SK-N-SH (cell line): ENCODE measurements around the gene HEATR3.

Experiments
- EP300 ChIP-seq, 2 experiments: IDR thresholded peaks; 2 replicates each; pipeline versions ENCODE4 v1.4.0 to v1.6.1; 2012; ENCODE audit warnings: borderline replicate concordance in 1 of 2, low read depth in 1 of 2, low read length in 1 of 2
- TF ChIP-seq, protein P1 (sequence below): IDR thresholded peaks from 2 replicates; pipeline ENCODE4 v1.4.0; 2012; ENCODE audit warnings: low read depth
- TF ChIP-seq, protein P2 (sequence below): fragments of 200-600 bp; sonication (generic); IDR thresholded peaks from 2 replicates; pipeline ENCODE4 v1.6.1; 2017; ENCODE audit warnings: antibody characterized with exemption, mild to moderate bottlenecking, moderate library complexity

DNA sequence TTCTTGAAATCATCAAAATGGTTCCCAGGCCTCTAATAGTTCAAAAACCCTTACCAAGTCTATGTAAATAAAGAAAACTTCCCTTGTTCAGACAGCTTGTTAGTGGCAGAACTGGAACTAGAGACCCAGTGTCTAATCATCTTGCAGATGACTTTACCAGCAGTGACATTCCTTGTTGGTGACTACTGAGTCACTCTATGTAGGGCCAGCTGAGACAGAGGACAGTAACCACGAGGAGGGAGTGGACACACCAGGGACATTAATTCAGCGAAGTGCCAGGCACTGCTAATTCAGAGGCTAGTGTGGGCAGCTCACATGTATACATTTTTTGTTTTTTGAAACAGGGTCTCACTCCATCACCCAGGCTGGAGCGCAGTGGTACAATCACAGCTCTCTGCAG, 6.1 kb upstream of the HEATR3 start:
- TF ChIP-seq, protein P1, sequence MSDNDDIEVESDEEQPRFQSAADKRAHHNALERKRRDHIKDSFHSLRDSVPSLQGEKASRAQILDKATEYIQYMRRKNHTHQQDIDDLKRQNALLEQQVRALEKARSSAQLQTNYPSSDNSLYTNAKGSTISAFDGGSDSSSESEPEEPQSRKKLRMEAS, result no peak
- no peak for TF ChIP-seq EP300 (IDR thresholded peaks at IDR 0.05; ENCODE audit: borderline replicate concordance in 1 of 2, low read depth in 1 of 2, low read length in 1 of 2)
- TF ChIP-seq, protein P2, sequence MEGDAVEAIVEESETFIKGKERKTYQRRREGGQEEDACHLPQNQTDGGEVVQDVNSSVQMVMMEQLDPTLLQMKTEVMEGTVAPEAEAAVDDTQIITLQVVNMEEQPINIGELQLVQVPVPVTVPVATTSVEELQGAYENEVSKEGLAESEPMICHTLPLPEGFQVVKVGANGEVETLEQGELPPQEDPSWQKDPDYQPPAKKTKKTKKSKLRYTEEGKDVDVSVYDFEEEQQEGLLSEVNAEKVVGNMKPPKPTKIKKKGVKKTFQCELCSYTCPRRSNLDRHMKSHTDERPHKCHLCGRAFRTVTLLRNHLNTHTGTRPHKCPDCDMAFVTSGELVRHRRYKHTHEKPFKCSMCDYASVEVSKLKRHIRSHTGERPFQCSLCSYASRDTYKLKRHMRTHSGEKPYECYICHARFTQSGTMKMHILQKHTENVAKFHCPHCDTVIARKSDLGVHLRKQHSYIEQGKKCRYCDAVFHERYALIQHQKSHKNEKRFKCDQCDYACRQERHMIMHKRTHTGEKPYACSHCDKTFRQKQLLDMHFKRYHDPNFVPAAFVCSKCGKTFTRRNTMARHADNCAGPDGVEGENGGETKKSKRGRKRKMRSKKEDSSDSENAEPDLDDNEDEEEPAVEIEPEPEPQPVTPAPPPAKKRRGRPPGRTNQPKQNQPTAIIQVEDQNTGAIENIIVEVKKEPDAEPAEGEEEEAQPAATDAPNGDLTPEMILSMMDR, result no peak
